Sciatic nerve (tissue), 2 donors: Measurements from ENCODE around the gene C1QL4. TPM values are rescaled to one million over a fixed set of nuclear protein-coding genes. Genes with fewer than 3 reads are reported as not detected.
"Not testable (repeated sequence)": the region's sequence is repeated elsewhere in the genome, so short reads cannot be mapped to it uniquely, and the experiment has no call there.

Experiments
- ATAC-seq: fragments of 200-7000 bp; cut with Tn5 transposase; one replicate; pipeline ENCODE4 v1.9.1; 2020; ENCODE audit warnings: mild to moderate bottlenecking, moderate library complexity
- DNase-seq: peaks from one replicate; pipeline ENCODE4 v3.0.0-alpha.2; 2020; ENCODE audit warnings: low spot score
- intact Hi-C: fragments of 100-400 bp; cut with DNase I; formaldehyde crosslinking; loops from one replicate; pipeline ENCODE4 v1.14.2; 2022
- total RNA-seq: library from RNA; stranded (reverse); fragmentation: NEBNext Ultra II Directional; extraction: Animal tissue kit (Norgen Biotek cat#: 25700); gene quantifications from one replicate; pipeline ENCODE4 v1.2.1, GENCODE V29; 2021
- donor health status: DM: no; HTN: no; CAD: no.
- donor health status: DM: no; HTN: no; CAD: no.

C1QL4 gene
- total RNA-seq, 1 donor from 2014 or later, result not detected

DNA sequence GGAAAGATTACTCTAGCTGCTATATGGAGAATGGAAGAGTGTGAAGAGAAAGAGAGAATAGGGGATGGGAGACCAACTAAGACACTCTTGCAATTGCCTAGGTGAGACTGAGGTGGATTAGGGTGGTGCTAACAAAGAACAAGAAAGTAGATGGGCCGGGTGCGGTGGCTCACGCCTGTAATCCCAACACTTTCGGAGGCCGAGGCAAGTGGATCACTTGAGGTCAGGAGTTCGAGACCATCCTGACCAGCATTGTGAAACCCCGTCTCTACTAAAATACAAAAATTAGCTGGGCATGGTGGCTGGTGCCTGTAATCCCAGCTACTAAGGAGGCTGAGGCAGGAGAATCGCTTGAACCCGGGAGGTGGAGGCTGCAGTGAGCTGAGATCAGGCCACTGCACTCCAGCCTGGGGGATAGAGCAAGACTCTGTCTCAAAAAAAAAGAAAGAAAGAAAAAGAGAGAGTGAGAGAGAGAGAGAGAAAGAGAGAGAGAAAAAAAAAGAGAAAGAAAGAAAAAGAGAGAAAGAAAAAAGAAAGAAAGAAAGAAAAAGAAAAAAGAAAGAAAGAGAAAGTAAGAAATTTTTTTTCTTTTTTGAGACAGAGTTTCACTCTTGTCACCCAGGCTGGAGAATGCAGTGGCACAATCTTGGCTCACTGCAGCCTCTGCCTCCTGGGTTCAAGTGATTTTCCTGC is 16.4 kb downstream of the C1QL4 start:
- ATAC-seq, DNase-seq, intact Hi-C loops: not testable (repeated sequence)

DNA sequence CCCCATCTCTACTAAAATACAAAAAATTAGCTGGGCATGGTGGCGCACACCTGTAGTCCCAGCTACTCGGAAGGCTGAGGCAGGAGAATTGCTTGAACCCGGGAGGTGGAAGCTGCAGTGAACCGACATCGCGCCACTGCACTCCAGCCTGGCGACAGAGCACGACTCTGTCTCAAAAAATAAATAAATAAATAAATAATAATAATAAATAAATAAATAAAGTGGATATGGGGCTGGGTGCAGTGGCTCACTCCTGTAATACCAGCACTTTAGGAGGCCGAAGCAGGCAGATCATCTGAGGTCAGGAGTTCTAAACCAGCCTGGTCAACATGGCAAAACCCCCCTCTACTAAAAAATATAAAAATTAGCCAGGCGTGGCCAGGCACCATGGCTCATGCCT is 19.9 kb downstream of the C1QL4 start:
- intact Hi-C loops, ATAC-seq, DNase-seq: not testable (repeated sequence)

DNA sequence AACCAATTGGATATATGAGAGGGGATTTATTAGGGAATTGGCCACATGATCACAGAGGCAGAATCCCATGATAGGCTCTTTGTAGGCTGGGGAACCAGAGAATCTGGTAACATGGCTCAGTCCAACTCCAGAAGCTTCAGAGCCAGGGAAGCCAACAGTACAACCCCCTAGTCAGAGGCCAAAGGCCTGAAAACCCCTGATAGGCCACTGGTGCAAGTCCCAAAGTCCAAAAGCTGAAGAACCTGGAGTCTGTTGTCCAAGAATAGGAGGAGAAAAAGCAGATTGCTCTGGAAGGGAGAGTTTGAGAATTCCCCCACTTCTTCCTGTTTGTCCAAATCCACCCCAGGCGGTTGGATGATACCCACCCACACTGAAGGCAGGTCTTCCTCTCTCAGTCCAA is 22.2 kb downstream of the C1QL4 start:
- intact Hi-C loops, result no loop called here
- DNase-seq (no peak), ATAC-seq (no peak)

DNA sequence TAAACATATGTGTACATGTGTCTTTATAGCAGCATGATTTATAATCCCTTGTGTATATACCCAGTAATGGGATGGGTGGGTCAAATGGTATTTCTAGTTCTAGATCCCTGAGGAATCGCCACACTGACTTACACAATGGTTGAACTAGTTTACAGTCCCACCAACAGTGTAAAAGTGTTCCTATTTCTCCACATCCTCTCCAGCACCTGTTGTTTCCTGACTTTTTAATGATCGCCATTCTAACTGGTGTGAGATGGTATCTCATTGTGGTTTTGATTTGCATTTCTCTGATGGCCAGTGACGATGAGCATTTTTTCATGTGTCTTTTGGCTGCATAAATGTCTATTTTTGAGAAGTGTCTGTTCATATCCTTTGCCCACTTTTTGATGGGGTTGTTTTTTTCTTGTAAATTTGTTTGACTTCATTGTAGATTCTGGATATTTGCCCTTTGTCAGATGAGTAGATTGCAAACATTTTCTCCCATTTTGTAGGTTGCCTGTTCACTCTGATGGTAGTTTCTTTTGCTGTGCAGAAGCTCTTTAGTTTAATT is 26.5 kb downstream of the C1QL4 start:
- DNase-seq, ATAC-seq, intact Hi-C loops: not testable (repeated sequence)

DNA sequence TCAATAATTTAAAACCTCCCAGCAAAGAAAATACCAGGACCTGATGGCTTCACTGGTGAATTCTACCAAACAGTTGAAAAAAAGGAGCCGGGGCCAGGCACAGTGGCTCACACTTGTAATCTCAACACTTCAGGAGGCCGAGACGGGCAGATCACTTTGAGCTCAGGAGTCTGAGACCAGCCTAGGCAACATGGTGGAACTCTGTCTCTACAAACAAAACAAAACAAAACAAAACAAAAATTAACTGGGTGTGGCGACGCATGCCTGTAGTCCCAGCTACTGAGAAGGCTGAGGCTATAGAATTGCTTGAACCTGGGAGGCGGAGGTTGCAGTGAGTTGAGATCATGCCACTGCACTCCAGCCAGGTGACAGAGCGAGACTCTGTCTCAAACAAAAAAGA is 27.6 kb downstream of the C1QL4 start:
- intact Hi-C loops, result no loop called here
- ATAC-seq (no peak), DNase-seq (no peak)

DNA sequence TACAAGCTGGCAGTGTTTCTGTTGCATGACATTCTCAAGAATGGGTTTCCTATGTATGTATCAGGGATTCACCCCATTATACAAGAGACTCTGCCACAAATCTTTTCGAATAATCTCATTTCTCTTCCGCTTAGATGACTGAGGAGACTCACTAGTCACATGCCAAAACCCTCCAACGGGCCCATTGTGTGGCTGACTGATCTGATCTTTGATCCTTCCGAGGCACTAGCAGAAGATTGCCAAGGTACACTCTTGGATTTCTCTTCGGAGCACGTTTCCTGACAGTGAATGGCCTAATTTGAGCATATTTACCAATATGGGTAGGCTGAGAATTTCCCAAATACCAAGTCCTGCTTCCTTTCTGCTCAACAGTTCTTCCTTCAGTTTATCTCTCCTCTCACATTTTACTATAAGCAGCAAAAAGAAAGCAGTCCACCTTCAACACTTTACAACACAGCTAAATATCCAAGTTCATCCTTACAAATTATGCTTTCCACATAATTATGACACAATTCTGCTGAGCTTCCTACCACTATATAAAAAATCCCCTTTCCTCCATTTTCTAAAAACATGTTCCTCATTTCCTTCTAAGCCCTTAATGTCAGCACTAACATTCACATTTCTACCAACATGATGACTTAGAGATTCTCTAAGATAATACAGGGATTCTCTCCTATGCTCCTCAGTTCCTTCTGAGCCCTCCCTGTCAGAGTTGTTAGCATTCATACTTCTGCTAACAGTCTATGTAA is 31.1 kb downstream of the C1QL4 start:
- ATAC-seq, result no peak
- intact Hi-C loops, result no loop called here
- DNase-seq, result no peak

DNA sequence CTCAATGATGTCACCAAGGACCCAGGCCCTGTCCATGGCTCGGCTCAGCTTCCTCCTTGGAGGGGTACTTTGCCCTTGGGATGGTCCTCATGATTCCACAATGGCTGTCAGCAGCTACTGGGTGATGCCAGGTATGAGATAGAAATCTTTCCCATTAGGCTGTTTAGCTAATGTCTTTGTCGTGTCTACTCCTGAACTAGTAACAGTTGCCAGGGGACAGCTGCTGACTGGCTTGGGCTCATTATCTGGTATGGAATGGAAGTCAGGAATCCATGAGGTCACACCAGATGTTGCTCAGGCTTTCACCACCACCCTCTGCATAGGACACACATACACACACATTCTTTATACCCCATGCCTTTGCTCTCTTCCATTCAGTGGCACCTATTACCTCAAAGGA is 32.8 kb downstream of the C1QL4 start:
- intact Hi-C loops, result no loop called here
- DNase-seq, result no peak
- ATAC-seq, result no peak

DNA sequence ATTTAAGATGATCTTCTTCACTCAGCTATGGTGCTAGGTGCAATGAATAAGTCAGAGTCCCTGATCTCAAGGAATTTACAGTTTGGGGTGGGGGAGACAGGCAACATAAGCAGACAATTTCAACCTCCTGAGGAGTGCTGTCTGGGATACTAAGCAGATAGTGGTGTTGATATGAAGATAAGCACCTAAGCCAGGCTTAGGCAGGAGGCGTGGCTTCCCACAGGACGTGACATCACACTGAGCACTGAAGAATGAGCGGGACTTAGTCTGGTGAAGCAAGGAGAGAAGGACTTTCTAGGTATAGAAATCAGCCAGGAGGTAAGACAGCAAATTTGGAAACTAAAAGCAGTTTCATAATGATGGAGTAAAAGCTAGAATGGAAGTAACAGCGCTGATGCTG is 35.2 kb downstream of the C1QL4 start:
- intact Hi-C loops, result no loop called here
- ATAC-seq, result no peak
- DNase-seq, result no peak

DNA sequence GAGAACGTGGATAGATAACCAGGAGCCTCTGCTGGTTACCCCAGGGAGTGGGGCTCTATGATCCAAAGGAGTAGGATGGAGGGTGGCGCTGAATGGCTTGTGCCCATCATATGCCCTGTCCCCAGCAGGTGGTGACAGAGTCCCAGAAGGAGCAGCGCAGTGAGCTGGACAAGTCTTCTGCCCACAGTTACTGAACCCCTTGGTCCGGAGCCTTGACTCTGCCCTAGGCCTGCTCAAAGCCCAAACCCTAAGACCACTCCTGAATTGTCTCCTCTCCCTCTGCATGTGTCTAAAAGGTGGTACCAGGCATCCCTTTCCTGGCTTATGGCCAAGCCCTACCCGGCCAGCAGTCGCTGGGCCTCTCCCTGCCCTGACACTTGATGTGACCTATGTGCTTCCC is 38.8 kb downstream of the C1QL4 start:
- intact Hi-C loops, result no loop called here
- ATAC-seq (no peak), DNase-seq (no peak)

DNA sequence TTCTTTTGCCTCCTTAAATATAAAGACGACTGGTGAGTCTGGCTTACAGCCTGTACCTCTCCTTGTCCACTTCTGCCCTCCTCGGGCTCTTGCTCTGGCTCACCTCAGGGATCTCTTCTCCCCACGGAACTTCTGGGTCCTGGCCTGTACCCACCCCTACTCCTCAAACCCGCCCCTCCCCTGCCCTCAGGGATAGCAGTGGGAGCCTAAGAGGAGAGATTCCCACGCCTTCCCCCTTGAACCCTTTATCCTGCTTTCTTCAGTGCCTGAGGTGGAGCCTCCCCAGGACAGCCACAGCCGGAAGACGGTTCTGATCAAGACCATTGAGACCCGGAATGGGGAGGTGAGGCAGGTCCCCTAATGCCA is 39.3 kb downstream of the C1QL4 start:
- intact Hi-C loops, result no loop called here
- ATAC-seq (no peak), DNase-seq (no peak)

DNA sequence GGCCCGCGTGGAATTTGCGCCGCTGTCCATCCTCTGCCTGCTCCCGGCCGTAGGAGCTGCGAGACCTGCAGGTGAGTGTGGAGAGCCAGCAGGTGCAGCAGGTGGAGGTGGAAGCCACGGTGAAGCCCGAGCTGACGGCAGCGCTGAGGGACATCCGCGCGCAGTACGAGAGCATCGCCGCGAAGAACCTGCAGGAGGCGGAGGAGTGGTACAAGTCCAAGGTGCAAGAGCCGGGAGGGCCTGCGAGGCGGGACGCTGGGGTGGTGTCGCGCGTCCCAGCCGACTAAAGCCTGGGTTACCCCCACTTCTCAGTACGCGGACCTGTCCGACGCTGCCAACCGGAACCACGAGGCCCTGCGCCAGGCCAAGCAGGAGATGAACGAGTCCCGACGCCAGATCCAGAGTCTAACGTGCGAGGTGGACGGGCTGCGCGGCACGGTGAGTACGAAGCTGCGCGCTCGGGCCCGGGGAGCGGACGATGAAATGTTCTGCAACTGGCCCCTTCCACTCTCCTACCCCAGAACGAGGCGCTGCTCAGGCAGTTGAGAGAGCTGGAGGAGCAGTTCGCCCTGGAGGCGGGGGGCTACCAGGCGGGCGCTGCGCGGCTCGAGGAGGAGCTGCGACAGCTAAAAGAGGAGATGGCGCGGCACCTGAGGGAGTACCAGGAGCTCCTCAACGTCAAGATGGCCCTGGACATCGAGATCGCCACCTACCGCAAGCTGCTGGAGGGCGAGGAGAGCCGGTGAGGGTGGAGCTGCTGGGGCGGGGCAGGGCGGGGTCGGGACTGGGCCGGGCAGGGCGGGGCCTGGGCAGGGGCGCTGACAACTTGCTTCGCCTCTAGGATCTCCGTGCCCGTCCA is 39.9 kb downstream of the C1QL4 start:
- intact Hi-C loops, result no loop called here
- DNase-seq, result no peak
- ATAC-seq, result no peak

DNA sequence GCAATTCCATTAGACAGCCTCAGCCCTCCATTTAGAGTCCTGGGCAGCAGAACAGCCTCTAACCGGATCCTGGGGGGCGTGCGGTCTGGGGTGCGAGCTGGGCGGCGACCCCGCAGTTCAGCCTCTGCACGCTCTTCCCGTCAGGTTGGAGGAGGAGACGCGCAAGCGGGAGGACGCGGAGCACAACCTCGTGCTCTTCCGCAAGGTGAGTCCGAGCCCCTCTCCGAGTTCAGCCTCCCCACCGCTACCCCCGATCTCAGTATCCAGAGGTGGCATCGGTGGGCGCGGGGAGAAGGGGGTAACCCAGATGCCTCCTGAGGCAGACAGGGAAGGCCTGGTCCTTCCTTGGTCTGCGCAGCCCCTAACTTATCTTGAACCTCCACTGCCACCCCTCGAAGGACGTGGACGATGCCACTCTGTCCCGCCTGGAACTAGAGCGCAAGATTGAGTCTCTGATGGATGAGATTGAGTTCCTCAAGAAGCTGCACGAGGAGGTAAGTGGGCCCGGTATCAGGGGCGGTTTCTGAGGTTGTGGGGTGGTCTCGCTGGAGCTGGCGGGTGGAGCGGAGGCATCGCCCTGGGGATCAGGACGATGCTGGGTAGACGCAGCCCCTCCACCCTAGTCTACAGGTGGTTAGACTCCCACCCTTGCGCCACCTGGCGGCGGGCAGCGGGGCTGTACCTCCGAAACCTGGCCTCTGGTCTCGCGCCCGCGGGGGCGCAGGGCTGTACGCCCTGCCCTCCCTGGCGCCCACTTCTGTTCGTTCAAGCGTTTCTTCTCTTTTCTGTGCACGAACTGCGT is 40.8 kb downstream of the C1QL4 start:
- intact Hi-C loops, result no loop called here
- DNase-seq, result no peak
- ATAC-seq, result no peak

DNA sequence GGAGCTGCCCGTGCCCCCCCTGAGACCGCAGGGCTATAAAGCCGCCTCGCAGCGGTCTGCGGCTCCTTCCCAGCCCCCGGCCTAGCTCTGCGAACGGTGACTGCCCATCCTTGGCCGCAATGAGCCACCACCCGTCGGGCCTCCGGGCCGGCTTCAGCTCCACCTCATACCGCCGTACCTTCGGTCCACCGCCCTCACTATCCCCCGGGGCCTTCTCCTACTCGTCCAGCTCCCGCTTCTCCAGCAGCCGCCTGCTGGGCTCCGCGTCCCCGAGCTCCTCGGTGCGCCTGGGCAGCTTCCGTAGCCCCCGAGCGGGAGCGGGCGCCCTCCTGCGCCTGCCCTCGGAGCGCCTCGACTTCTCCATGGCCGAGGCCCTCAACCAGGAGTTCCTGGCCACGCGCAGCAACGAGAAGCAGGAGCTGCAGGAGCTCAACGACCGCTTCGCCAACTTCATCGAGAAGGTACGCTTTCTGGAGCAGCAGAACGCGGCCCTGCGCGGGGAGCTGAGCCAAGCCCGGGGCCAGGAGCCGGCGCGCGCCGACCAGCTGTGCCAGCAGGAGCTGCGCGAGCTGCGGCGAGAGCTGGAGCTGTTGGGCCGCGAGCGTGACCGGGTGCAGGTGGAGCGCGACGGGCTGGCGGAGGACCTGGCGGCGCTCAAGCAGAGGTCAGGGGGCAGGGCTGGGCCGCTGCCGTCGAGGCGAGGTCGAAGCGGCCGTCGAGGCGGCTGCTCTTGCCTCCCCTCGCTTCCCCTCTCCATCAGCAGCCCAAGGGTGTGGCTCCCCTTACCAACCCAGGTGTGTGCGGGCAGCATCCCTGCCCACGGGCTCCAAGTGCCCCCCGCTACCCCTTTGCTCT is 41.7 kb downstream of the C1QL4 start, which contains the start of gene PRPH:
Gene PRPH (plus strand): TSS at position 66 of the 855 bp plus-strand sequence. CDS start 54 bp downstream, at position 120.
- intact Hi-C loops, result no loop called here
- no peak for DNase-seq
- no peak for ATAC-seq

DNA sequence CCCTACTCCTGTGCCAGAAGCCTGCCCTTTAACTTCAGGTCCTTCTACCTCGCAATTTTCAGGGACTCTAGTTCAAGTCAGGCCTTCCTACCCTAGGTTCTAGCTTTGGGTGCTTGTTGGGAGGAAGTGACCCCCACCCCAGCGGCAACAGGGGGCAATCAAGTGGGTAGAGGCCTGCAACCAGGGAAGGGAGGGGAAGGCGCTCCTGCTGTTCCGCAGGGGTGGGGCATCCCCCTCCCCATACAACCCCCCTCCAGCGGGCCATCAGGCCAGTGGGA is 42.2 kb downstream of the C1QL4 start:
- intact Hi-C loops, result no loop called here
- DNase-seq (no peak), ATAC-seq (no peak)

DNA sequence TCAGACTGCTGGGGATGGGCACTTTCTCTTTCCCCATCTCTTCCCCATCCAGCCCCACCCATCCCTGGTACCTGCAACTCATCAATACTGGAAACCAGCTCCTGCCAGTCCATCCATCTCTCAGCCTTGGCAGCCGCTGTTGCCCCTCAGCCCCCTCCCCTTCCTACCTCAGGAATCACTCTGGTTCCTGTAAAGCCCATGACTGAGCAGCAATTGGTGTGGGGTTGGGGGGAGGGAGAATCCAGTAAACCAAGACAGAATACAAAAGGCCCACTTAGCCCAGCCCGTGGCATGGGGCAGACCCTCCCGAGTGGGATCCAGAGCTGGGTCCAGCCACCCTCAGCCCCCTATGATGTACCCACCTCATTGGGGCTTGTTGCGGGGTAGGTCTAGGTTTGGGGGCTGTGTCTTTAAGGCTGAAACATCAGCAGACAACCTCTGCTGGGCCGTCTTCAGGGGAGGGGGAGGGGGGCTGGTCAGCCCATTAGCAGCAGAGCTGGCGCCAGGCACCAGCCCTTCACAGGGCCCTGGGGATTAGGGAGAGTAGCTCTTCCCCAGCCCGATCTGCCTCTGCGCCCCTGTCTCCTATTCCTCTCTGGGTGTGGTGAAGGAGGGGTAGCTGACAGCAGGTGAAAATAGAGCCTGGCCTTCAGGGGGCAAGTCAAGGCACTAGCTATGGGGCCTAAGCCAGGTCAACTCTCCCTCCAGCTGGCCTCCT is 42.7 kb downstream of the C1QL4 start:
- intact Hi-C loops, result no loop called here
- ATAC-seq, result no peak
- no peak for DNase-seq

DNA sequence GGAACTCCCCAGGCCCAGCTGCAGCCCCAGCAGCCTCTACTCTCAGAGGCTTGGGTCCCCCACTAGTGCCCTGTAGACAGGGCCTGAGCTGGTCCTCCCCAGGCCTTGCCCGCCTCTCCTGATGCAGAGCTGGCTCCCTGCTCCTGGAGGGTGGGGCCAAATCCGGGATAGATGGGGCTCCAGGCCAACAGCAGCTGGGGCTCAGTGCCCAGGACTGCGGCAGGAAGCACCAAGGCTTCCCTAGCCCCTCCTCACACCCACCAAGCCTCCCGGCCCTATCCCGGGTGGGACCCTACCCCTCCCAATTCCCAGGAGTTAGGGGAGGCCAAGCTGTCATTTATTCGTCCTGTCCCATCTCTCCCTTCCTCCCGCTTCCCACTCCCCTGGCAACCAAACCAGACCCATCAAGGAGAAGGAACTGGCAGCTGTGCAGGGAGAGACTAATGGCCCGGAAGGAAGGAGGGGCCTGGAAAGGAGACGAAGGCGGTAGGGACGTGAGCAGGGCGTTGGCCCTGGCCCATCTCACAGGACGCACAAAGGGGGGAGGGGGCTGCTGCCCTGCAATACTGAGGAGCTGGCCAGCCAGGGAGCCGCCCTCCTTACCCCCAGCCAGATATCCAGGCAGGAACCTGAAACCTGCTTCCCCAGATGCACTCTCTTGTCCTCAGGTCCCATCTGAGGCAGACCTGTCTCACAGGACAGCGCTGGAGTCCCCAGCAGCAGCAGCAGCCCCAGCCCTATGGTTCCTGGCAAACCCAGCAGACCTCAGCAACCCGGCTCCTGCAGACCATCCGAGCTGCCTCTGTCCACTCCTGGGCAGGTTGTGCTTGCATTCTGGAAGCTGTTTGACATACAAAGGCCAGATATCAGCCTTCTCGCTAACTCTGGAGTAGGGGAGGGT is 43.7 kb downstream of the C1QL4 start:
- ATAC-seq, result peak; percentile 56
- intact Hi-C loops, result no loop called here
- DNase-seq, result no peak

DNA sequence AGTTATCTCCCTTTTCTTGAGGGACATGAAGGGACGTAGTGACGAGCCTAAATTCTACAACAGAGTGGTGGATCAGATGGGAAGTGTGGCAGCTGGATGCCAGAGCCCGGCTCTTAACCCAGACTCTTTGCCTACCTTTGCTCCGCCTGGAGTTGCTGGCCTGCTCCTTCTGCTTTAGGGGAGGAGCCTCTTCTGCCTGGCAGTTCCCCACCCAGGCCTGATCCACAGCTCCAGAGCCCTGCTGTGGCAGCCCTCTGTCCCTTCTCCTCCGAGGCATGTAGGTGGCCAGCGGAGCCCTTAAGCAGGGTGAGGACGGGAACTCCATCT is 44.3 kb downstream of the C1QL4 start:
- ATAC-seq (no peak), DNase-seq (no peak)
- intact Hi-C loops, result no loop called here
